ACHN (cell line): Measurements from ENCODE around the gene RORB.

ENCODE experiments used
- DNase-seq: peaks from one replicate; pipeline ENCODE4 v3.0.0-alpha.2; 2015
- in situ Hi-C: cut with HindIII; loops from 2 replicates; pipeline ENCODE4 v1.10.0; 2017; ENCODE audit warnings: low sequenced_read_pairs, low pct_ligation_motif_present, low pct_unique_long_range_greater_than_20kb

RORB gene

GRCh38 chr9:74496819-74497747 lies at the start of gene RORB:
Gene RORB (plus strand): TSS chr9:74497335. CDS start chr9:74497977, 642 bp downstream.
- in situ Hi-C loops, result no loop called here
- DNase-seq, result peak; percentile 43

DNA sequence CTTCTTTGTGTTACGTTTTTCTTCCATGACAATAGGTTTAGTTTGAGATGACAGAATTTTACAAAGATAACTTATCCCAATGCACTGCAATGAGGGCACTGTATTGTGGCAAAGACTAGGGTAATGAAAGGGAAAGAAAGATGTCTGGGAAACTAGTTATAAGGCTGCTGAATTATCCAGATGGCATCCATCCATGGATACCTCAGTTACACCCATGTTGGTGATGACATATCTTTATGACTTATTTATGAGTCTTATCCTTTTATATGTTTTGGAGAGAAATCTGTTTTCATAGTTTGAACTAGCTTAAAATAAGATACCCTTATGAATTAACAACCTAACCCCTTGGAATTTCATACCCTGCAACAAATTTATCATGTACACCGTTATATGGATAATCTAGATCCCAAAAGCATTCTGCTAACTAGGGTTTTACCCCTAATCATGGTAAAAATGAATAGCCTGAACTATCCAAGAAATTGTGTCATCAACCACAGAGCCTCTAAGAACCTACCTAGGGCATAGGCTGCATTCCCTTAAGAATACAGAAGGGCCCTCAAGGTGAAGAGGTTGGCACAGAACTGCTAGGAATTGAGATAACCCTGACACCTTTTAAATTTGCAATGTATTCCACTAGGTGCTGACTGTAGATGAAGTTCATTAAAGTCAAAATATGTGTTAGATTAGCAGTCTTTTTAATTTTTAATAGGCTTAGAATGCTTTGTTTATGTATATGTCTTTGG lies 49.5 kb upstream of the RORB start:
- DNase-seq, result no peak
- in situ Hi-C loops, result no loop called here

DNA sequence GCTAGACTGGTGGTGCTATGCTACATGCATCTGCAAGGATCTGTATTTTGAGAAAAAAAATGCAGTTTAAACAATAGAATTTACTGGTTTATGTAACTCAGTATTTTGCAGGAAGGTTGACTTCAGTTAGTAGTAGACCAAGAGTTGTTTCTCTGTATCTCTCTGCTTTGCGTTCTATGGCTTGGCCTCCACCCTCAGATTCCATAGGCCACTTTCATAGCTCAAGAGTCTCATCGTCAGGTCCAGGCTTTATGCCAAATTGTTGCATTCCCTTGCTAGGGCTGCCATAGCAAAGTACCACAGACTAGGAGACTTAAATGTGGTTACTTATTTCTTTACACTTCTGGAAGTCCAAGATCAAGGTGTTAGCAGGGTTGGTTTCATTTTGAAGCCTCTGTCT lies 48.1 kb upstream of the RORB start:
- in situ Hi-C loops, result no loop called here
- DNase-seq, result no peak

GRCh38 chr9:74458832-74459231 lies 38.3 kb upstream of the RORB start:
- in situ Hi-C loops, result no loop called here
- no peak for DNase-seq

- DNase-seq, result no peak
Observed at GRCh38 chr9:74463825-74464224, 33.3 kb upstream of the RORB start.

DNA sequence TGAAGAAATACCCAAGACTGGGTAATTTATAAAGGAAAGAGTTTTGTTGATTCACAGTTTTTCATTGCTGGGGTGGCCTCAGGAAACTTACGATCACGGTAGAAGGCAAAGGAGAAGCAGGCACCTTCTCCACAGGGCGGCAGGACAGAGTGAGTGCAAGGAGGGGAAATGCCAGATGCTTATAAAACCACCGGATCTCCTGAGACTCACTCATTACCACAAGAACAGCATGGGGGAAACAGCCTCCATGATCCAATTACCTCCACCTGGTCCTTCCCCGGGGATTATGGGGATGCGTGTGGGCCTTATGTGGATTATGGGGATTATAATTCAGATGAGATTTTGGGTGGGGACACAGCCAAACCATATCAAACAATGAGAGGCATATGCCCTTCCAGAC lies 18.5 kb upstream of the RORB start:
- no peak for DNase-seq
- in situ Hi-C loops, result no loop called here

More at GRCh38 chr9:74463825-74464224, 33.3 kb upstream of the RORB start:
- in situ Hi-C loops, result no loop called here

DNA sequence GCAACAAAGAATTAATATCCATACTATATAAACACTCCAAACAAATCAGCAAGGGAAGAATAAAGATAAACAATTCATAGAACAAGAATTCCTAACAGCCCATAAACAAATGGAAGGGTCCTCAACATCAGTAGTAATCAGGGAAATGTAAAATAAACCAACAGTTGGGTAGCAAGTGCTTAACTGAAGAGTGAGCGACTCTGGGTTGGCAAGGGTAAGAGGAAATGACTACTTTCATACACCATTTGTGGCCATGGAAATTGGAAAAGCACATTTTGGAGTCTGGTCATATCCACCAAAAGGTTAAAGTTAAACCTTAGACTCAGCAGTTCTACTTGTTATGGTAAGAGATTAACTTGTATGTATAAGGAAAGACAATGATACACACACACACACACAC lies 17.4 kb upstream of the RORB start:
- in situ Hi-C loops, result no loop called here
- DNase-seq, result no peak

GRCh38 chr9:74487395-74487794 lies 9.7 kb upstream of the RORB start:
- no peak for DNase-seq
- in situ Hi-C loops, result no loop called here

- no peak for DNase-seq
- in situ Hi-C loops, result no loop called here
Observed at GRCh38 chr9:74493512-74493911, 3.6 kb upstream of the RORB start.

- in situ Hi-C loops, result no loop called here
- no peak for DNase-seq
Observed at GRCh38 chr9:74494490-74494889, 2.6 kb upstream of the RORB start.

GRCh38 chr9:74496406-74496805 lies 729 bp upstream of the RORB start:
- in situ Hi-C loops, result no loop called here
- DNase-seq, result no peak

DNA sequence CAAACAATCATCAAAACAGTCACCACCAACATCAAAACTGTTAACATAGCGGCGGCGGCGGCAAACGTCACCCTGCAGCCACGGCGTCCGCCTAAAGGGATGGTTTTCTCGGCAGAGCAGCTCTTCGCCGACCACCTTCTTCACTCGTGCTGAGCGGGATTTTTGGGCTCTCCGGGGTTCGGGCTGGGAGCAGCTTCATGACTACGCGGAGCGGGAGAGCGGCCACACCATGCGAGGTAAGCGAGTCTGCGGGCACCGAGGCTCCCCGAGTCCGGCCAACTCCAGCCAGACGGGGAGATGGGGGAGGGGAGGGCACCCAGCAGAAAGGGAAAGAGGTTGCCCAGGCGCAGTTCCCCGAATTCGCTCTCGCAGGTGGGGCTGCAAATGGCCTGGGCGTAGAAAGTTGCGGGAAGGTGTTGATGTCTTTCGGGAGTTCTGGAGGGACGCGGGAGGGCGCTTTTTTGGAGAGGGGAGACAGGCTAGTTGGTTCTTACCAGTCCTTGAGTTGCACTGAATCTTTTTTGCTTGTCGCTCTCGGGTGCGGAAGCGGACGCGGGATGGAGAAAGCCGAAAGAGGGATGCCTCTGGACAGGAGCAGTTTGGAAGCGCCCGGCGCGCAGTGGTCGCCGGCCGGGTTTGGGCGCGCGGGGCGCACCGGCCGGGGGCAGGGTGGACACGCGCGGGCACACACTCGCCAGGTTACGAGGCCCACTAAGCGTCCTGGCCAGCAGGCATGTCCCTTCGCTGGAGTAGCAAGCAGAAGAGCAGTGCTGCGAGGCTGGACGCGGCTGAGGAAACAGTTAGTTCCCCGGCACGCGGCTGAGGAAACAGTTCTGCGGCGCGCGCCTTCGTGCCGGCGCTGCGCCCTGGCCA lies 849 bp downstream of the RORB start:
- DNase-seq, result no peak
- in situ Hi-C loops, result no loop called here

- in situ Hi-C loops, result no loop called here
- no peak for DNase-seq
Observed at GRCh38 chr9:74498621-74499095, 1.5 kb downstream of the RORB start.

- DNase-seq, result no peak
- in situ Hi-C loops, result no loop called here
Observed at GRCh38 chr9:74499111-74499601, 2.0 kb downstream of the RORB start.

GRCh38 chr9:74499770-74500583 lies 2.8 kb downstream of the RORB start:
- in situ Hi-C loops, result no loop called here
- DNase-seq, result no peak

GRCh38 chr9:74500584-74500924 lies 3.4 kb downstream of the RORB start:
- in situ Hi-C loops, result no loop called here
- DNase-seq, result no peak

GRCh38 chr9:74501570-74501969 lies 4.4 kb downstream of the RORB start:
- DNase-seq, result no peak
- in situ Hi-C loops, result no loop called here

- no peak for DNase-seq
- in situ Hi-C loops, result no loop called here
Observed at GRCh38 chr9:74503219-74503618, 6.1 kb downstream of the RORB start.
